CD4-positive, alpha-beta T cell treated with Interleukin-4 for 1 hour (primary cell): ENCODE data around the gene DPH3.
A peak's percentile ranks its signal among the peaks of the same experiment; 100 is the strongest.

Experiments
- DNase-seq, 2 donors: peaks; one replicate each; pipeline ENCODE4 v3.0.0-alpha.2; 2020 to 2022

The DPH3 gene

GRCh38 chr3:16253601-16254000 lies 11.1 kb downstream of the DPH3 start:
- peak in 1 of 2 donors; percentile 49 for DNase-seq

DNA sequence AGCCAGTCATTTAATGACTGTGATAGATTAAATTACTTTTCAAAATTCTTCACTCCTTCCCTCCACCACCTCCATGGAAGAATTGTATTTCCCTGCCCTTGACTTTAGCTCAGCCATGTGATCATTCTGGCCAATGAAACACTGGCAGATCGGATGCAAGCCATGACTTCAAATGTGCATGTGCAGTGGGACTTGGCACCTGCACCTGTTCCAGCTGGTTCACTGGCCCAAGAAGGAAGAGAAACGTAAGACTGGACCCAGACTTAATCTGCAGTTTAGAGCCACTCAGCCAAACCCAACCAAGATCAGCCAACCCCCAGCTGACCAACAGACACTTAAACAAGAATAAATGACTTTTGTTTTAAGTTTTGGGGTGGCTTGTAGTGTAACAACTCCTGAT lies 11.8 kb downstream of the DPH3 start:
- DNase-seq, result no peak

DNA sequence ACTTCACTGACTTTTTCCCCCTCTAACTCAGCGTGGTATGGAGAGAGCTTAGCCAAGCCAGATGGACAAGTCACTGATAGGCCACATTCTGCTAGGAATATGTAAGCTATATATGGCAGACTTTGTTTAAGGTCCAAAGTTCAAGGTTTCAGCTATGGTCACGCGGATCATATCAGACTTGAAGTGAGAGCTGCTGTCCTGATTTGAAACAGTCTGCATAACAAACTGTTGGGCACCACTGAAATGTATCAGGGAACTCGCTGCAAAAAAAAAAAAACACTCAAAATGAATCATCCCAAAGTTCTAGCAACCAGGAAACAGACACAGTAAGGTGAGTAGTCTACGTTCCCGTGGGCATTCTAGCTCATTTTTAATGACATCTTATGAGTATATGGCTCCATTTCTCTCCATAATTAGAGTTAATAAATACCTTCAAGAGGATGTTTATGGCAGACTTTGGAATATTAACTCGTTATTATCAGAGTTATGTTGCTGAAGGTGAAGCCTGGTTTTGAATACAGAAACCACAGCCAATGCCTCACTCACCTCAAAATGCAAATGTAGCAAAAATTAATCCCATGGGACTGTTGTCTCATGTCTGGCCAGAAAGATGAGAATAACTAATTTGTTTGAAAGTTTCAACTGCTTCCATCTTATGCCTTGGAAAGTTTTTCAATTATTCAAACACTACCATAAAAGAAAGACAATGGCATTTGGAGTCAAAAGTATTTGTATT lies 12.3 kb downstream of the DPH3 start:
- DNase-seq, result no peak

- DNase-seq, result no peak
Observed at GRCh38 chr3:16251316-16252085, 13.2 kb downstream of the DPH3 start.

DNA sequence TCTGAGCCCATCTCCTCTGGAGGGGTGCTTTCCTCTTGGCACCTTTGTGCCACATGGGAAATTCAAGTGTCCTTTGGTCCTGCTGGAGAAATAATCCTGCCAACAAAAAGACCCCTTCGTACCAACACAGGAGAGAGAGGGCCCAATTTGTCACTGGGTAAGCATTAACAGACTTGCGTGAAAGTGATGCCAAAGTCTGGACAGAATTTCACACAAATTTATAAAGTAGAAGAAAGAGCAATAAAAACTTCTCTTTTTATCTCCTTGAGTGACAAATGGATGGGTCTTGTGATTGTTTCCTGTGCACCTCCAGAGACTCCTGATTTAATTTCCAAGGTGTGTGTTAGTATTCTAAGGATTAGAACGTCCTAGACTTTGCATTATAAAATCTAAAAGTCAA lies 14.9 kb downstream of the DPH3 start:
- DNase-seq, result no peak

DNA sequence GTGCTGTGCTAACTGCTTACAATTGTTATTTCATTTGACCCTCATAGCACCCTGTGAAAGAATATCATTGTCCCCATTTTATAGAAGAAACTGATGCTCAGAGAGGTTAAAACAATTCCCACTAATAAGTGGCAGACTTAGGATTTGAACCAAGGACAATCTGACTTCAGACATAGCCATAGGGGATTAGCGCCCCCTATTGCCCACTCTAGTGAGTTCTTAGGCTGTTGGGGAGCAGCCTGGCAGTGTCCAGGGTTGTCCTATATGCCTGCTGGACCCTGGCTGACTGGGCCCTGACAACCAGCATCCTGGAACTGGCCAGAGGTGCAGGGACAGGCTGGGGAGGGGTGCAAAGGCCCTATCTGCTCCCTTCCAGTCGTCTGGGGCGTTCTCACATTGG lies 15.4 kb downstream of the DPH3 start:
- no peak for DNase-seq

DNA sequence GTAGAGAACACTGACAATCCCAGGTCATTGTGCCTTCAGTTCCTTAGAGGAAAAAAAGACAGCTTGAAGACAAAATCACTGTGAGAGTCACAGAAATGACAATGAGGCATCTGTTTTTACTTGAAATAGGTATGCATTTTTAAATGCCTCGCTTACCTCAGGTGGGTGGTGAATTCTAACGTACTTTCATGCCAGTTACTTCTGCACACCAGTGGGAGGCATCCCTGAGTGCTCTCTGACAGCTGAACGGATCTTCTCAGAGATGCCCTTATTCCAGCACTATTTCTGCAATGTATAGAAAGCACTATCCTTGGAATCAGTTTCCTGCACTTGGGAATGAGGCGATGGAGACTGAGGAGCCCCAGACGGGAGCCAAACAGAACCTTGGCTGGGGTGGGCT lies 16.2 kb downstream of the DPH3 start:
- no peak for DNase-seq

GRCh38 chr3:16247282-16248061 lies 17.3 kb downstream of the DPH3 start:
- peak; percentile 78 to 81 for DNase-seq

GRCh38 chr3:16245609-16246008 lies 19.1 kb downstream of the DPH3 start:
- DNase-seq, result no peak

- DNase-seq, result no peak
Observed at GRCh38 chr3:16243706-16244490, 20.8 kb downstream of the DPH3 start.

GRCh38 chr3:16242177-16242576 lies 22.6 kb downstream of the DPH3 start:
- no peak for DNase-seq

GRCh38 chr3:16241225-16241624 lies 23.5 kb downstream of the DPH3 start:
- DNase-seq, result no peak

DNA sequence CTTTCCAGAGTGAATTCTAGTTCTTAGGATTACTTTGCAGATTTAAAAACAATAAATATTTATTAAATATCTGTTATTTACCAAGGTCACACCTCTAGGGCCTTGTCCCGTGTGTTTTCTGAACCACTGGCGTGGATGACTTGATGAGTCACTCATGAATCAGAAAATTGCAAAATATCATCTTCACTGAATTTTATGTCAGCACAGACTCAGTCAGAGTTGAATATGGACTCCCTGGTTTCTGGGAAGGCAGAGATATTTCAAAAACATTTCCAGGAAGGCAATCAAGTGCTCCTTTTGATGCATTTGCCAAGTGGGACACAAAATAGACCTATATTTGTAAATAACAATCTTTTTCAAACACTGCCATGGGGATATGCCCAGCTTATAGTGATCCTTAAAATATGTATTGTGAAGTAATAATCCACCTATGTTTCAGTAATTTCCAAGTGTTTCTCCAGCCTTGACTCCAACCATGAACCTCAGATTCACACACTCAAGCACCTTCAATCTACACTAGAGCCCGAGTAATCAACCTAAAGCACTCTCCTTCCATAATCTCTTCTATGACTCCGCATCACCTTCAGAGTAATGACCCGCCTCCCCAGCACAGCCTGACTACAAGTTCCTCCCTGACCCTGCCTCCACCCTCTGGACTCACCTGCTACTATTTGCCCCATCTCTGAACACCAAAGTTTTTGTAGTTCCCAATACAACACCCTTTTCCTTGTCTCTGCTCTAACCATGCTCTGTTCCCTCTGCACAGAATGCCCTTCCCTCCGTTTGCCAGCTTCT lies 24.3 kb downstream of the DPH3 start:
- DNase-seq, result no peak

- DNase-seq, result no peak
Observed at GRCh38 chr3:16239780-16240179, 25.0 kb downstream of the DPH3 start.

GRCh38 chr3:16239086-16239770 lies 25.5 kb downstream of the DPH3 start:
- DNase-seq, result no peak

DNA sequence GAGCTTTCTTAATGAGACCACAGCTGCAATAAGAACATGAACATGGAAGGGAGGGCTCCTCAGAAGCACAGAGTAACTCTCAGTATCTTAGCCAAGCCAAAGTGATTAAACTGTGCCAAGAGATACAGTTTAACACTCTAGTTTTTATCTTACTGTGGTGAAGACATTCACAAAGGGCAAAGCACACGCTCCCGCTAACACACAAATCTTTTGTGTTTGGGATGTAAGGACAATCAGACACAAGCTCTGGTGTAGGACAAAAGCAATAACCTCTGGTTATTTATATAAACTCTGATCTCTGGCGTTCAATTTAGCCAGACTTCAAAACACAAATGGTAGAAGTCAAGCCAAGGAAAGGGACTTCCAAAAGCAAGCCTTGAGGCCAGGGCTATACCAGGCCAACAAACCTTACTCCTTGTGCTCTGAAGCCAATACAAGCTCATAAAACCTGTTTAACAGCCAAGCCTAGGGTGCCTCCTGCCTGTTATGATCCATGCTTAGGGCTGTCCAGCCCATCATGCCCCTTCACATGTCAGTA lies 27.8 kb downstream of the DPH3 start:
- no peak for DNase-seq

- no peak for DNase-seq
Observed at GRCh38 chr3:16236030-16236639, 28.6 kb downstream of the DPH3 start.

- DNase-seq, result no peak
Observed at GRCh38 chr3:16234281-16234680, 30.5 kb downstream of the DPH3 start.

- no peak for DNase-seq
Observed at GRCh38 chr3:16233806-16234205, 30.9 kb downstream of the DPH3 start.

GRCh38 chr3:16231983-16232382 lies 32.8 kb downstream of the DPH3 start:
- no peak for DNase-seq

- no peak for DNase-seq
Observed at GRCh38 chr3:16229681-16230080, 35.1 kb downstream of the DPH3 start.
